ENCODE data around the gene SLITRK1. TPM values are rescaled to one million over a fixed set of nuclear protein-coding genes. Genes with fewer than 3 reads are reported as not detected.

SLITRK1 gene
- total RNA-seq, 1 experiment from 2014 or later = not detected

GRCh38 chr13:83881140-83881684, 1.1 kb downstream of the SLITRK1 start:
- Histone ChIP-seq H3K27me3 (ENCODE audit: low read length) (no peaks in the 10 kb centered on the region), H3K36me3 (ENCODE audit: low read depth, low read length) (no peaks in the 10 kb centered on the region), H3K79me2 (ENCODE audit: low read length) (no peaks in the 10 kb centered on the region), H3F3A (ENCODE audit: low read length, unreplicated experiment) (no peaks in the 10 kb centered on the region), H4K20me1 (ENCODE audit: low read length) (no peaks in the 10 kb centered on the region), H3K4me1 (ENCODE audit: insufficient read depth, low read length) (no peaks in the 10 kb centered on the region), H3K4me2 (ENCODE audit: low read length) (no peak overlapping the region), H3K9me3 (ENCODE audit: low read length) (no peaks in the 10 kb centered on the region), H3K9ac (ENCODE audit: low read length) (no peak overlapping the region), H3K4me3 (ENCODE audit: low read length) (no peak overlapping the region), H3K9me2 (replicated peaks; ENCODE audit: low read length) (no peaks in the 10 kb centered on the region), H3K27ac (ENCODE audit: low read length) (no peak overlapping the region), H2AFZ (ENCODE audit: low read length) (no peak overlapping the region)
- POLR2A ChIA-PET (ENCODE audit: unreplicated experiment) = no interaction called here
- DNase-seq (no peak), ATAC-seq (no peak)
- TF ChIP-seq EZH2phosphoT487 (IDR thresholded peaks at IDR 0.05; ENCODE audit: borderline replicate concordance, low read length) (no peak), CTCF (conservative IDR thresholded peaks at IDR 0.05; ENCODE audit: low read depth, low read length) (no peak), EZH2 (IDR thresholded peaks at IDR 0.05; ENCODE audit: low read length, unreplicated experiment) (no peak)
- CTCF ChIA-PET = no interaction called here
- intact Hi-C loops (cut with micrococcal nuclease) = no loop called here
- BruUV-seq (replicated peaks) = no TSS peak

- intact Hi-C loops (cut with micrococcal nuclease) = no loop called here
- BruUV-seq (replicated peaks) = no TSS peak
- POLR2A ChIA-PET (ENCODE audit: unreplicated experiment) = no interaction called here
- TF ChIP-seq CTCF (conservative IDR thresholded peaks at IDR 0.05; ENCODE audit: low read depth, low read length) (no peak), EZH2phosphoT487 (IDR thresholded peaks at IDR 0.05; ENCODE audit: borderline replicate concordance, low read length) (no peak), EZH2 (IDR thresholded peaks at IDR 0.05; ENCODE audit: low read length, unreplicated experiment) (no peak)
- CTCF ChIA-PET = no interaction called here
- DNase-seq (no peak), ATAC-seq (no peak)
- no peaks in the 10 kb centered on the region for H3K27me3 ChIP-seq (ENCODE audit: low read length)
- no peak overlapping the region for H3K4me2 ChIP-seq (ENCODE audit: low read length)
- no peak overlapping the region for H3K27ac ChIP-seq (ENCODE audit: low read length)
- H3K9ac ChIP-seq (ENCODE audit: low read length) = no peak overlapping the region
- H3F3A ChIP-seq (ENCODE audit: low read length, unreplicated experiment) = no peaks in the 10 kb centered on the region
- no peaks in the 10 kb centered on the region for H3K9me3 ChIP-seq (ENCODE audit: low read length)
- no peak overlapping the region for H3K4me3 ChIP-seq (ENCODE audit: low read length)
- H2AFZ ChIP-seq (ENCODE audit: low read length) = no peak overlapping the region
- no peaks in the 10 kb centered on the region for H3K79me2 ChIP-seq (ENCODE audit: low read length)
- no peaks in the 10 kb centered on the region for H3K9me2 ChIP-seq (replicated peaks; ENCODE audit: low read length)
- H3K4me1 ChIP-seq (ENCODE audit: insufficient read depth, low read length) = no peaks in the 10 kb centered on the region
- no peaks in the 10 kb centered on the region for H3K36me3 ChIP-seq (ENCODE audit: low read depth, low read length)
- no peaks in the 10 kb centered on the region for H4K20me1 ChIP-seq (ENCODE audit: low read length)
Measured at GRCh38 chr13:83880275-83881139, 1.8 kb downstream of the SLITRK1 start.

Data from PC-3 (cell line).